WTC11 (cell line): ENCODE measurements around the gene AXDND1. TPM values are rescaled to one million over a fixed set of nuclear protein-coding genes. Genes with fewer than 3 reads are reported as not detected.
"Not testable (repeated sequence)": the region's sequence is repeated elsewhere in the genome, so short reads cannot be mapped to it uniquely, and the experiment has no call there.

Experiments
- ATAC-seq: fragments of 200-7000 bp; cut with Tn5 transposase; 2 replicates; pipeline ENCODE4 v1.10.0; 2021; ENCODE audit warnings: mild to moderate bottlenecking, moderate library complexity
- CTCF ChIA-PET: fragments of 300-600 bp; sonication (Branson Sonifier 250); formaldehyde crosslinking; loops from one replicate; lab custom pipeline; 2021; ENCODE audit warnings: antibody characterized with exemption; lab: Charles Lee
- POLR2A ChIA-PET: fragments of 350-600 bp; sonication (Branson Sonifier 250); formaldehyde crosslinking; loops from one replicate; lab custom pipeline; 2021; ENCODE audit warnings: antibody characterized with exemption; lab: Charles Lee
- DNase-seq: peaks from one replicate; pipeline ENCODE4 v3.0.0; 2021; ENCODE audit warnings: low spot score
- H3K27ac Mint-ChIP-seq: 2 replicates; pipeline ENCODE4 v1.8.0; 2021; ENCODE audit warnings: mixed read lengths
- H3K27me3 Mint-ChIP-seq: 2 replicates; pipeline ENCODE4 v1.8.0; 2021; ENCODE audit warnings: low read depth, mild to moderate bottlenecking, moderate library complexity, mixed read lengths
- H3K36me3 Mint-ChIP-seq: 2 replicates; pipeline ENCODE4 v1.8.0; 2021; ENCODE audit warnings: mixed read lengths
- H3K4me1 Mint-ChIP-seq: 2 replicates; pipeline ENCODE4 v1.8.0; 2022; ENCODE audit warnings: mixed read lengths
- H3K4me3 Mint-ChIP-seq: 2 replicates; pipeline ENCODE4 v1.8.0; 2021; ENCODE audit warnings: mild to moderate bottlenecking, moderate library complexity, mixed read lengths
- H3K9me3 Mint-ChIP-seq: 2 replicates; pipeline ENCODE4 v1.8.0; 2021; ENCODE audit warnings: mixed read lengths
- EMX1 ChIP-seq: fragments of 250-450 bp; sonication (Bioruptor Pico); IDR thresholded peaks from 2 replicates; pipeline ENCODE4 v1.8.0; 2021; ENCODE audit warnings: mild to moderate bottlenecking
- GTF2I ChIP-seq: fragments of 250-450 bp; sonication (Bioruptor Pico); conservative IDR thresholded peaks from 2 replicates; pipeline ENCODE4 v1.4.0; 2021; ENCODE audit warnings: mild to moderate bottlenecking
- JAZF1 ChIP-seq: fragments of 250-450 bp; sonication (Bioruptor Pico); IDR thresholded peaks from 2 replicates; pipeline ENCODE4 v1.9.0; 2021; ENCODE audit warnings: moderate library complexity, mild to moderate bottlenecking, inconsistent platforms
- NFATC4 ChIP-seq: fragments of 250-450 bp; sonication (Bioruptor Pico); IDR thresholded peaks from 2 replicates; pipeline ENCODE4 v1.9.0; 2021; ENCODE audit warnings: mild to moderate bottlenecking
- NR1H2 ChIP-seq: sonication (generic); formaldehyde crosslinking; IDR thresholded peaks from 2 replicates; pipeline ENCODE4 v1.9.0; 2021; ENCODE audit warnings: mild to moderate bottlenecking, moderate library complexity, missing genetic modification reagents
- RELA ChIP-seq: sonication (generic); formaldehyde crosslinking; IDR thresholded peaks from 2 replicates; pipeline ENCODE4 v1.8.1; 2022; ENCODE audit warnings: missing genetic modification reagents, mild to moderate bottlenecking, borderline replicate concordance
- SMAD4 ChIP-seq: sonication (generic); formaldehyde crosslinking; IDR thresholded peaks from 2 replicates; pipeline ENCODE4 v1.8.0; 2022; ENCODE audit warnings: mild to moderate bottlenecking, missing genetic modification reagents
- SOX15 ChIP-seq: fragments of 250-450 bp; sonication (Bioruptor Pico); IDR thresholded peaks from 2 replicates; pipeline ENCODE4 v1.9.0; 2021; ENCODE audit warnings: mild to moderate bottlenecking
- TCF7 ChIP-seq: sonication (generic); formaldehyde crosslinking; IDR thresholded peaks from 2 replicates; pipeline ENCODE4 v1.8.0; 2022; ENCODE audit warnings: mild to moderate bottlenecking, low read depth, missing genetic modification reagents, moderate library complexity
- ZBTB21 ChIP-seq: sonication (generic); formaldehyde crosslinking; IDR thresholded peaks from 2 replicates; pipeline ENCODE4 v1.8.1; 2023; ENCODE audit warnings: mild to moderate bottlenecking, missing genetic modification reagents, borderline replicate concordance
- ZNF263 ChIP-seq: sonication (generic); formaldehyde crosslinking; IDR thresholded peaks from 2 replicates; pipeline ENCODE4 v1.8.1; 2022; ENCODE audit warnings: low read depth, mild to moderate bottlenecking, moderate library complexity, missing genetic modification reagents
- ZNF416 ChIP-seq: fragments of 250-450 bp; sonication (Bioruptor Pico); IDR thresholded peaks from 2 replicates; pipeline ENCODE4 v1.9.0; 2021; ENCODE audit warnings: mild to moderate bottlenecking, inconsistent platforms
- ZNF423 ChIP-seq: fragments of 250-450 bp; sonication (Bioruptor Pico); IDR thresholded peaks from 2 replicates; pipeline ENCODE4 v2.1.2; 2022; ENCODE audit warnings: mild to moderate bottlenecking, moderate library complexity
- total RNA-seq: library from RNA; stranded (reverse); gene quantifications from 3 replicates; pipeline ENCODE4 v1.2.3, GENCODE V29; 2021
- TF ChIP-seq, protein P1 (sequence below): sonication (generic); formaldehyde crosslinking; IDR thresholded peaks from 2 replicates; pipeline ENCODE4 v1.8.0; 2022; ENCODE audit warnings: mild to moderate bottlenecking, missing genetic modification reagents
- TF ChIP-seq, protein P2 (sequence below): sonication (generic); formaldehyde crosslinking; IDR thresholded peaks from 2 replicates; pipeline ENCODE4 v1.8.1; 2023; ENCODE audit warnings: mild to moderate bottlenecking, missing genetic modification reagents, moderate library complexity
- TF ChIP-seq, protein P3 (sequence below): fragments of 200-600 bp; IDR thresholded peaks from 2 replicates; pipeline ENCODE4 v1.8.0; 2022; ENCODE audit warnings: antibody characterized with exemption
- TF ChIP-seq, protein P4 (sequence below): sonication (generic); formaldehyde crosslinking; IDR thresholded peaks from 2 replicates; pipeline ENCODE4 v1.8.1; 2023; ENCODE audit warnings: mild to moderate bottlenecking, moderate library complexity, missing genetic modification reagents
- TF ChIP-seq, protein P5 (sequence below): fragments of 250-450 bp; sonication (Bioruptor Pico); IDR thresholded peaks from 2 replicates; pipeline ENCODE4 v1.9.0; 2021; ENCODE audit warnings: mild to moderate bottlenecking, borderline replicate concordance
- TF ChIP-seq, protein P6 (sequence below): sonication (generic); formaldehyde crosslinking; IDR thresholded peaks from 2 replicates; pipeline ENCODE4 v1.8.1; 2022; ENCODE audit warnings: mild to moderate bottlenecking, missing genetic modification reagents, moderate library complexity, borderline replicate concordance

Gene AXDND1
- total RNA-seq, 1 experiment from 2014 or later: not detected

DNA sequence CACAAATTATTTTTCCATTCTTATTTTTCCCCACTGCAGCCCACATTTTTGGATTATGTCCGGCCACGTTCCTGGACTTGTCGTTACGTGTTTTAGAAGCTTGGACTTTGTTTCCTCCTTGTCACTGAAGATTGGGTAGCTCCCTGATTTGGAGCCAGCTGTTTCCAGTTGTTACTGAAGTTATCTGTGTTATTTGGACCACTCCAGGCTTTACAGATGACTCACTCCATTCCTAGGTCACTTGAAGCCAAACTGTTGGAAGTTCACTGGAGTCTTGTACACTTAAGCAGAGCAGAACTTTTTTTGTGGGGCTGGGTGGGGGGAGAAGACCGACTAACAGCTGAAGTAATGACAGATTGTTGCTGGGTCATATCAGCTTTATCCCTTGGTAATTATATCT, 12.2 kb upstream of the AXDND1 start:
- H3K4me3 Mint-ChIP-seq: no peak overlapping the region
- POLR2A ChIA-PET: no interaction called here
- no peaks in the 10 kb centered on the region for H3K9me3 Mint-ChIP-seq
- TF ChIP-seq, protein P1, sequence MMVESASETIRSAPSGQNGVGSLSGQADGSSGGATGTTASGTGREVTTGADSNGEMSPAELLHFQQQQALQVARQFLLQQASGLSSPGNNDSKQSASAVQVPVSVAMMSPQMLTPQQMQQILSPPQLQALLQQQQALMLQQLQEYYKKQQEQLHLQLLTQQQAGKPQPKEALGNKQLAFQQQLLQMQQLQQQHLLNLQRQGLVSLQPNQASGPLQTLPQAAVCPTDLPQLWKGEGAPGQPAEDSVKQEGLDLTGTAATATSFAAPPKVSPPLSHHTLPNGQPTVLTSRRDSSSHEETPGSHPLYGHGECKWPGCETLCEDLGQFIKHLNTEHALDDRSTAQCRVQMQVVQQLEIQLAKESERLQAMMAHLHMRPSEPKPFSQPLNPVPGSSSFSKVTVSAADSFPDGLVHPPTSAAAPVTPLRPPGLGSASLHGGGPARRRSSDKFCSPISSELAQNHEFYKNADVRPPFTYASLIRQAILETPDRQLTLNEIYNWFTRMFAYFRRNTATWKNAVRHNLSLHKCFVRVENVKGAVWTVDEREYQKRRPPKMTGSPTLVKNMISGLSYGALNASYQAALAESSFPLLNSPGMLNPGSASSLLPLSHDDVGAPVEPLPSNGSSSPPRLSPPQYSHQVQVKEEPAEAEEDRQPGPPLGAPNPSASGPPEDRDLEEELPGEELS: no peak
- no peak for TF ChIP-seq ZNF423 (CRISPR knock-in tag)
- TF ChIP-seq JAZF1 (CRISPR knock-in tag): no peak
- no peak for TF ChIP-seq RELA (CRISPR knock-in tag)
- TF ChIP-seq GTF2I: no peak
- TF ChIP-seq NFATC4 (CRISPR knock-in tag): no peak
- TF ChIP-seq TCF7 (CRISPR knock-in tag): no peak
- TF ChIP-seq NR1H2 (CRISPR knock-in tag): no peak
- no peak for TF ChIP-seq SOX15
- no peak for TF ChIP-seq SMAD4 (CRISPR knock-in tag)
- TF ChIP-seq, protein P2, sequence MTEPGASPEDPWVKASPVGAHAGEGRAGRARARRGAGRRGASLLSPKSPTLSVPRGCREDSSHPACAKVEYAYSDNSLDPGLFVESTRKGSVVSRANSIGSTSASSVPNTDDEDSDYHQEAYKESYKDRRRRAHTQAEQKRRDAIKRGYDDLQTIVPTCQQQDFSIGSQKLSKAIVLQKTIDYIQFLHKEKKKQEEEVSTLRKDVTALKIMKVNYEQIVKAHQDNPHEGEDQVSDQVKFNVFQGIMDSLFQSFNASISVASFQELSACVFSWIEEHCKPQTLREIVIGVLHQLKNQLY (CRISPR knock-in tag): no peak
- TF ChIP-seq, protein P3, sequence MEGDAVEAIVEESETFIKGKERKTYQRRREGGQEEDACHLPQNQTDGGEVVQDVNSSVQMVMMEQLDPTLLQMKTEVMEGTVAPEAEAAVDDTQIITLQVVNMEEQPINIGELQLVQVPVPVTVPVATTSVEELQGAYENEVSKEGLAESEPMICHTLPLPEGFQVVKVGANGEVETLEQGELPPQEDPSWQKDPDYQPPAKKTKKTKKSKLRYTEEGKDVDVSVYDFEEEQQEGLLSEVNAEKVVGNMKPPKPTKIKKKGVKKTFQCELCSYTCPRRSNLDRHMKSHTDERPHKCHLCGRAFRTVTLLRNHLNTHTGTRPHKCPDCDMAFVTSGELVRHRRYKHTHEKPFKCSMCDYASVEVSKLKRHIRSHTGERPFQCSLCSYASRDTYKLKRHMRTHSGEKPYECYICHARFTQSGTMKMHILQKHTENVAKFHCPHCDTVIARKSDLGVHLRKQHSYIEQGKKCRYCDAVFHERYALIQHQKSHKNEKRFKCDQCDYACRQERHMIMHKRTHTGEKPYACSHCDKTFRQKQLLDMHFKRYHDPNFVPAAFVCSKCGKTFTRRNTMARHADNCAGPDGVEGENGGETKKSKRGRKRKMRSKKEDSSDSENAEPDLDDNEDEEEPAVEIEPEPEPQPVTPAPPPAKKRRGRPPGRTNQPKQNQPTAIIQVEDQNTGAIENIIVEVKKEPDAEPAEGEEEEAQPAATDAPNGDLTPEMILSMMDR: no peak
- TF ChIP-seq, protein P4, sequence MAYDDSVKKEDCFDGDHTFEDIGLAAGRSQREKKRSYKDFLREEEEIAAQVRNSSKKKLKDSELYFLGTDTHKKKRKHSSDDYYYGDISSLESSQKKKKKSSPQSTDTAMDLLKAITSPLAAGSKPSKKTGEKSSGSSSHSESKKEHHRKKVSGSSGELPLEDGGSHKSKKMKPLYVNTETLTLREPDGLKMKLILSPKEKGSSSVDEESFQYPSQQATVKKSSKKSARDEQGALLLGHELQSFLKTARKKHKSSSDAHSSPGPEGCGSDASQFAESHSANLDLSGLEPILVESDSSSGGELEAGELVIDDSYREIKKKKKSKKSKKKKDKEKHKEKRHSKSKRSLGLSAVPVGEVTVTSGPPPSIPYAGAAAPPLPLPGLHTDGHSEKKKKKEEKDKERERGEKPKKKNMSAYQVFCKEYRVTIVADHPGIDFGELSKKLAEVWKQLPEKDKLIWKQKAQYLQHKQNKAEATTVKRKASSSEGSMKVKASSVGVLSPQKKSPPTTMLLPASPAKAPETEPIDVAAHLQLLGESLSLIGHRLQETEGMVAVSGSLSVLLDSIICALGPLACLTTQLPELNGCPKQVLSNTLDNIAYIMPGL: no peak
- TF ChIP-seq ZNF416 (CRISPR knock-in tag): no peak
- TF ChIP-seq, protein P5, sequence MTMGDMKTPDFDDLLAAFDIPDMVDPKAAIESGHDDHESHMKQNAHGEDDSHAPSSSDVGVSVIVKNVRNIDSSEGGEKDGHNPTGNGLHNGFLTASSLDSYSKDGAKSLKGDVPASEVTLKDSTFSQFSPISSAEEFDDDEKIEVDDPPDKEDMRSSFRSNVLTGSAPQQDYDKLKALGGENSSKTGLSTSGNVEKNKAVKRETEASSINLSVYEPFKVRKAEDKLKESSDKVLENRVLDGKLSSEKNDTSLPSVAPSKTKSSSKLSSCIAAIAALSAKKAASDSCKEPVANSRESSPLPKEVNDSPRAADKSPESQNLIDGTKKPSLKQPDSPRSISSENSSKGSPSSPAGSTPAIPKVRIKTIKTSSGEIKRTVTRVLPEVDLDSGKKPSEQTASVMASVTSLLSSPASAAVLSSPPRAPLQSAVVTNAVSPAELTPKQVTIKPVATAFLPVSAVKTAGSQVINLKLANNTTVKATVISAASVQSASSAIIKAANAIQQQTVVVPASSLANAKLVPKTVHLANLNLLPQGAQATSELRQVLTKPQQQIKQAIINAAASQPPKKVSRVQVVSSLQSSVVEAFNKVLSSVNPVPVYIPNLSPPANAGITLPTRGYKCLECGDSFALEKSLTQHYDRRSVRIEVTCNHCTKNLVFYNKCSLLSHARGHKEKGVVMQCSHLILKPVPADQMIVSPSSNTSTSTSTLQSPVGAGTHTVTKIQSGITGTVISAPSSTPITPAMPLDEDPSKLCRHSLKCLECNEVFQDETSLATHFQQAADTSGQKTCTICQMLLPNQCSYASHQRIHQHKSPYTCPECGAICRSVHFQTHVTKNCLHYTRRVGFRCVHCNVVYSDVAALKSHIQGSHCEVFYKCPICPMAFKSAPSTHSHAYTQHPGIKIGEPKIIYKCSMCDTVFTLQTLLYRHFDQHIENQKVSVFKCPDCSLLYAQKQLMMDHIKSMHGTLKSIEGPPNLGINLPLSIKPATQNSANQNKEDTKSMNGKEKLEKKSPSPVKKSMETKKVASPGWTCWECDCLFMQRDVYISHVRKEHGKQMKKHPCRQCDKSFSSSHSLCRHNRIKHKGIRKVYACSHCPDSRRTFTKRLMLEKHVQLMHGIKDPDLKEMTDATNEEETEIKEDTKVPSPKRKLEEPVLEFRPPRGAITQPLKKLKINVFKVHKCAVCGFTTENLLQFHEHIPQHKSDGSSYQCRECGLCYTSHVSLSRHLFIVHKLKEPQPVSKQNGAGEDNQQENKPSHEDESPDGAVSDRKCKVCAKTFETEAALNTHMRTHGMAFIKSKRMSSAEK (CRISPR knock-in tag): no peak
- no peak for TF ChIP-seq ZNF263 (CRISPR knock-in tag)
- TF ChIP-seq, protein P6, sequence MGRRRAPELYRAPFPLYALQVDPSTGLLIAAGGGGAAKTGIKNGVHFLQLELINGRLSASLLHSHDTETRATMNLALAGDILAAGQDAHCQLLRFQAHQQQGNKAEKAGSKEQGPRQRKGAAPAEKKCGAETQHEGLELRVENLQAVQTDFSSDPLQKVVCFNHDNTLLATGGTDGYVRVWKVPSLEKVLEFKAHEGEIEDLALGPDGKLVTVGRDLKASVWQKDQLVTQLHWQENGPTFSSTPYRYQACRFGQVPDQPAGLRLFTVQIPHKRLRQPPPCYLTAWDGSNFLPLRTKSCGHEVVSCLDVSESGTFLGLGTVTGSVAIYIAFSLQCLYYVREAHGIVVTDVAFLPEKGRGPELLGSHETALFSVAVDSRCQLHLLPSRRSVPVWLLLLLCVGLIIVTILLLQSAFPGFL: no peak
- TF ChIP-seq ZBTB21 (CRISPR knock-in tag): no peak
- TF ChIP-seq EMX1 (CRISPR knock-in tag): no peak
- TF ChIP-seq, all 79 proteins: peak for 0
- CTCF ChIA-PET: no interaction called here
- Mint-ChIP-seq H3K27ac (no peak overlapping the region), H3K36me3 (no peaks in the 10 kb centered on the region), H3K27me3 (no peaks in the 10 kb centered on the region), H3K4me1 (no peaks in the 10 kb centered on the region)
- ATAC-seq (no peak), DNase-seq (no peak)

DNA sequence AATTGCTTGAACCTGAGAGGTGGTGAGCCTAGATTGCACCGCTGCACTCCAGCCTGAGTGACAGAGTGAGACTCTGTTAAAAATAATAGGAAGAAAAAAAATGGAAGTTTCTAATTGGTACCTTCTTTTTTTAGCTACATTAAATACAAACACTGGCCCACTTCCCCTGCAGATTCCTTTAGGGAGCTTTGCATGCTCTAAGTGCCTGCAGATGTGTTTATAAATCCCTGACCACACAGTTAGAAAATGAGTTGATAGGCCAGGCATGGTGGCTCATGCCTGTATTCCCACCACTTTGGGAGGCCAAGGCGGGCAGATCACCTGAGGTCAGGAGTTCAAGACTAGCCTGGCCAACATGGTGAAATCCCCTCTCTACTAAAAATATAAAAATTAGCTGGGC, 4.1 kb upstream of the AXDND1 start:
- POLR2A ChIA-PET: interaction anchor here (0.7 kb wide), 1 partner anchor 98 kb away, joined by 3 read pairs; no protein-coding TSS in a partner anchor
- H3K36me3 Mint-ChIP-seq, DNase-seq, ATAC-seq, CTCF ChIA-PET, H3K27ac Mint-ChIP-seq, H3K27me3 Mint-ChIP-seq, H3K9me3 Mint-ChIP-seq, H3K4me3 Mint-ChIP-seq, H3K4me1 Mint-ChIP-seq: not testable (repeated sequence)
